Type B pancreatic cell (in vitro differentiated cells): ENCODE data around the gene SNTG2. TPM values are rescaled to one million over a fixed set of nuclear protein-coding genes. Genes with fewer than 3 reads are reported as not detected.
"Not testable (repeated sequence)": the region's sequence is repeated elsewhere in the genome, so short reads cannot be mapped to it uniquely, and the experiment has no call there.

Experiments
- DNase-seq: peaks from one replicate; pipeline ENCODE4 v3.0.0; 2021; ENCODE audit warnings: mixed read lengths; ENCODE audit not compliant: unreplicated experiment; ENCODE audit errors: extremely low spot score
- H3K27ac Mint-ChIP-seq: 2 replicates; pipeline ENCODE4 v1.8.0; 2021; ENCODE audit warnings: mild to moderate bottlenecking, mixed read lengths
- H3K27me3 Mint-ChIP-seq: 2 replicates; pipeline ENCODE4 v1.8.0; 2021; ENCODE audit warnings: mixed read lengths
- H3K36me3 Mint-ChIP-seq: 2 replicates; pipeline ENCODE4 v1.8.0; 2021; ENCODE audit warnings: mixed read lengths
- H3K4me1 Mint-ChIP-seq: one replicate; pipeline ENCODE4 v1.8.0; 2021; ENCODE audit warnings: mixed read lengths; ENCODE audit not compliant: unreplicated experiment
- H3K4me3 Mint-ChIP-seq: 2 replicates; pipeline ENCODE4 v1.8.0; 2021; ENCODE audit warnings: mild to moderate bottlenecking, mixed read lengths
- H3K9me3 Mint-ChIP-seq: 2 replicates; pipeline ENCODE4 v1.8.0; 2021; ENCODE audit warnings: mixed read lengths
- total RNA-seq: library from RNA; stranded (reverse); gene quantifications from 2 replicates; pipeline ENCODE4 v1.2.1, GENCODE V29; 2021; ENCODE audit warnings: low replicate concordance
- TF ChIP-seq, protein P1 (sequence below): fragments of 200-600 bp; sonication (generic); conservative IDR thresholded peaks from 2 replicates; pipeline ENCODE4 v1.5.0; 2021; ENCODE audit warnings: antibody characterized with exemption, mild to moderate bottlenecking

Gene SNTG2
- total RNA-seq, 1 donor from 2014 or later = 1.1 TPM

GRCh38 chr2:1227274-1227900 is 276.7 kb downstream of the SNTG2 start:
- Mint-ChIP-seq H3K4me3 (no peak overlapping the region), H3K36me3 (no peaks in the 10 kb centered on the region), H3K27ac (no peak overlapping the region), H3K9me3 (no peaks in the 10 kb centered on the region), H3K4me1 (no peaks in the 10 kb centered on the region), H3K27me3 (no peaks in the 10 kb centered on the region)
- no peak for DNase-seq
- TF ChIP-seq, protein P1, sequence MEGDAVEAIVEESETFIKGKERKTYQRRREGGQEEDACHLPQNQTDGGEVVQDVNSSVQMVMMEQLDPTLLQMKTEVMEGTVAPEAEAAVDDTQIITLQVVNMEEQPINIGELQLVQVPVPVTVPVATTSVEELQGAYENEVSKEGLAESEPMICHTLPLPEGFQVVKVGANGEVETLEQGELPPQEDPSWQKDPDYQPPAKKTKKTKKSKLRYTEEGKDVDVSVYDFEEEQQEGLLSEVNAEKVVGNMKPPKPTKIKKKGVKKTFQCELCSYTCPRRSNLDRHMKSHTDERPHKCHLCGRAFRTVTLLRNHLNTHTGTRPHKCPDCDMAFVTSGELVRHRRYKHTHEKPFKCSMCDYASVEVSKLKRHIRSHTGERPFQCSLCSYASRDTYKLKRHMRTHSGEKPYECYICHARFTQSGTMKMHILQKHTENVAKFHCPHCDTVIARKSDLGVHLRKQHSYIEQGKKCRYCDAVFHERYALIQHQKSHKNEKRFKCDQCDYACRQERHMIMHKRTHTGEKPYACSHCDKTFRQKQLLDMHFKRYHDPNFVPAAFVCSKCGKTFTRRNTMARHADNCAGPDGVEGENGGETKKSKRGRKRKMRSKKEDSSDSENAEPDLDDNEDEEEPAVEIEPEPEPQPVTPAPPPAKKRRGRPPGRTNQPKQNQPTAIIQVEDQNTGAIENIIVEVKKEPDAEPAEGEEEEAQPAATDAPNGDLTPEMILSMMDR = no peak

DNA sequence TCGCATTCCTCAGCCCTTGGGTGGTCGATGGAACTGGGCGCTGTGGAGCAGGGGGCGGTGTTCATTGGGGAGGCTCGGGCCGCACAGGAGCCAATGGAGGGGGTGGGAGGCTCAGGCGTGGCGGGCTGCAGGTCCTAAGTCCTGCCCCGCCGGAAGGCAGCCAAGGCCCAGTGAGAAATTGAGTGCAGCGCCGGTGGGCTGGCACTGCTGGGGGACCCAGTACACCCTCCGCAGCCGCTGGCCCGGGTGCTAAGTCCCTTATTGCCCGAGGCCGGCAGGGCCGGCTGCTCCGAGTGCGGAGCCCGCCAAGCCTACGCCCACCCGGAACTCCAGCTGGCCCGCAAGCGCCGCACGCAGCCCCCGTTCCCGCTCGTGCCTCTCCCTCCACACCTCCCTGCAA is 278.9 kb downstream of the SNTG2 start:
- not testable (repeated sequence) for H3K9me3 Mint-ChIP-seq, DNase-seq, H3K36me3 Mint-ChIP-seq, H3K4me3 Mint-ChIP-seq, H3K4me1 Mint-ChIP-seq, H3K27me3 Mint-ChIP-seq, H3K27ac Mint-ChIP-seq

- TF ChIP-seq, protein P1 = no peak
- Mint-ChIP-seq H3K4me3 (no peak overlapping the region), H3K4me1 (peaks cover 4% of the 10 kb centered on the region), H3K27me3 (peaks cover 3% of the 10 kb centered on the region), H3K27ac (no peak overlapping the region), H3K9me3 (no peaks in the 10 kb centered on the region), H3K36me3 (no peaks in the 10 kb centered on the region)
- no peak for DNase-seq
Measured at GRCh38 chr2:1230155-1230893, 279.7 kb downstream of the SNTG2 start.

DNA sequence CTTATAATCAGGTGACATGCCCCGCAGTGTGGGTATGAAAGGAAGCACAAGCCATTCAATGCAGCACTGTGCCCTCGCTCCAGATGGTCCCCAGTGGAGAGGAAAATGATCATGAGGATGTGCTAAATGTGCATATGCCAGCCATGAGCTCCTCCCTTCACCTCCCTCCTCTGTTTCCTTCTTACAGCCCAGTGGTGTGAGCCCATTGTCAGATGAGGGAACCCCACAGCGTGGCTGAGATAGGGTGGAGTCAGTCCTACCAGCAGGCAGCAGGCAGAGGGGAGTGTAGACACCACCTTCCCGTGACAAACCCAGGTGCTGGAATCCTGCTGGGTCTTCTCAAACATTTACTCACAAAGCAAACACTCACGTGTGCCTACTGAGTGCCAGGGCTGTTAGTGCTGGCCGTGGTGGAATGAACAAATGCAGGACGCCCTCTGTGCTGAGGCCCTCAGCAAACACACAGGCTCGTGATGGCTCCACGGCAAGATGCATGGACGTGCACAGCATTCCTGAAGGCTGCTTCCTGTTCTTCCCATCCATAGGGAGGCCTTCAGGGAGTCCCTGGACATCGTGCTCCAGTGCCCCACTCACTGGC is 280.9 kb downstream of the SNTG2 start:
- no peak overlapping the region for H3K27ac Mint-ChIP-seq
- no peaks in the 10 kb centered on the region for H3K36me3 Mint-ChIP-seq
- peaks cover 3% of the 10 kb centered on the region for H3K27me3 Mint-ChIP-seq
- no peak overlapping the region for H3K4me3 Mint-ChIP-seq
- TF ChIP-seq, protein P1 = no peak
- DNase-seq = no peak
- peaks cover 4% of the 10 kb centered on the region for H3K4me1 Mint-ChIP-seq
- no peaks in the 10 kb centered on the region for H3K9me3 Mint-ChIP-seq

GRCh38 chr2:1233281-1233680 is 282.6 kb downstream of the SNTG2 start:
- no peak for DNase-seq
- Mint-ChIP-seq H3K4me1 (peaks cover 4% of the 10 kb centered on the region), H3K36me3 (no peaks in the 10 kb centered on the region), H3K27me3 (peaks cover 3% of the 10 kb centered on the region), H3K4me3 (no peak overlapping the region), H3K9me3 (no peaks in the 10 kb centered on the region), H3K27ac (no peak overlapping the region)
- TF ChIP-seq, protein P1 = no peak

DNA sequence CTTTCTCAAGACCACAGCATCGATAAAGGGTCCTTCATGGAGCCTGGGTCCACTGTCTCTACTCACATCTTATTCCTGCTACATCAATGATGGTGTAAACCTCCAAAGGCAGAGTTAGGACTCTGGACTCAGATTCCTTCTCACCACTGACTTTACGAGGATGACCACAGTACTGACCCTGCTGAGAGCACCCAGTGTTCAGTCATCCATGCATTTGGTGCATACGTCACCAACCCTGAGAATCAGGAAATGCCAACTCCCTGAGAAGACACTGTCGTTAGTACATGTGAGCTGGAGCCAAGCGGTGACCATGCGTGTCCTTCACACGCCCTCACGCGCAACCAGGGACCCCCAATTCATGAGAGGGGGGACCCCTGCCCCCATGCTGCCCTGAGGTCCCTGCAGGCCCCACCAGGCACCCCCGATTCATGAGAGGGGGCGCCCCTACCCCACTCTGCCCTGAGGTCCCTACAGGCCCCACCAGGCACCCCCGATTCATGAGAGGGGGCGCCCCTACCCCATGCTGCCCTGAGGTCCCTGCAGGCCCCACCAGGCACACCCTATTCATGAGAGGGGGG is 284.2 kb downstream of the SNTG2 start:
- no peaks in the 10 kb centered on the region for H3K9me3 Mint-ChIP-seq
- no peaks in the 10 kb centered on the region for H3K36me3 Mint-ChIP-seq
- TF ChIP-seq, protein P1 = no peak
- H3K27me3 Mint-ChIP-seq = peaks cover 6% of the 10 kb centered on the region
- DNase-seq = no peak
- no peak overlapping the region for H3K27ac Mint-ChIP-seq
- H3K4me1 Mint-ChIP-seq = peaks cover 4% of the 10 kb centered on the region
- H3K4me3 Mint-ChIP-seq = no peak overlapping the region
